ENCODE data around the gene AGBL1. TPM values are rescaled to one million over a fixed set of nuclear protein-coding genes. Genes with fewer than 3 reads are reported as not detected.

Gene AGBL1
- total and polyA plus RNA-seq, 2 experiments from 2014 or later = not detected

- Histone ChIP-seq H3K9ac (no peak overlapping the region), H3K4me3 (no peak overlapping the region), H3F3A (ENCODE audit: insufficient read depth) (no peaks in the 10 kb centered on the region), H3K9me2 (ENCODE audit: insufficient read depth) (no peaks in the 10 kb centered on the region), H3K27ac (no peak overlapping the region), H3K9me3 (ENCODE audit: low read depth) (no peaks in the 10 kb centered on the region), H3K79me2 (ENCODE audit: insufficient read depth) (no peaks in the 10 kb centered on the region), H3K4me1 (ENCODE audit: insufficient read depth) (no peaks in the 10 kb centered on the region), H3K27me3 (replicated peaks; ENCODE audit: insufficient read depth) (no peaks in the 10 kb centered on the region), H4K20me1 (ENCODE audit: insufficient read depth) (no peaks in the 10 kb centered on the region), H3K4me2 (ENCODE audit: unreplicated experiment) (no peak overlapping the region), H2AFZ (no peak overlapping the region), H3K36me3 (ENCODE audit: low read depth) (no peaks in the 10 kb centered on the region)
- WGBS, 2 experiments (ENCODE audit: low coverage in 1 of 2, low lambda C conversion rate in 2 of 2, missing lambda C conversion rate in 2 of 2) = 28 to 31% methylated on average over 1 of the region's 1 CpG
- in situ Hi-C loops (cut with MboI) = no loop called here
- TF ChIP-seq EZH2 (IDR thresholded peaks at IDR 0.05; ENCODE audit: insufficient read depth, poor library complexity, severe bottlenecking) = no peak
- TF ChIP-seq EZH2phosphoT487 (IDR thresholded peaks at IDR 0.05; ENCODE audit: insufficient read depth, low read depth) = no peak
- no peak for DNase-seq
Observed at GRCh38 chr15:86541540-86541939, 461.9 kb downstream of the AGBL1 start.

GRCh38 chr15:86550075-86550474, 470.4 kb downstream of the AGBL1 start:
- H3K4me3 ChIP-seq = no peak overlapping the region
- no peak for DNase-seq

GRCh38 chr15:86553108-86553507, 473.4 kb downstream of the AGBL1 start:
- Histone ChIP-seq H3K9me2 (ENCODE audit: insufficient read depth) (no peaks in the 10 kb centered on the region), H3K9ac (no peak overlapping the region), H3K27me3 (replicated peaks; ENCODE audit: insufficient read depth) (no peaks in the 10 kb centered on the region), H3K4me3 (no peak overlapping the region), H3K36me3 (ENCODE audit: low read depth) (no peaks in the 10 kb centered on the region), H3K4me1 (ENCODE audit: insufficient read depth) (no peaks in the 10 kb centered on the region), H3K4me2 (ENCODE audit: unreplicated experiment) (no peak overlapping the region), H2AFZ (no peak overlapping the region), H3K9me3 (ENCODE audit: low read depth) (no peaks in the 10 kb centered on the region), H3K79me2 (ENCODE audit: insufficient read depth) (no peaks in the 10 kb centered on the region), H4K20me1 (ENCODE audit: insufficient read depth) (no peaks in the 10 kb centered on the region), H3K27ac (no peak overlapping the region), H3F3A (ENCODE audit: insufficient read depth) (no peaks in the 10 kb centered on the region)
- DNase-seq = no peak
- in situ Hi-C loops (cut with MboI) = no loop called here
- TF ChIP-seq EZH2 (IDR thresholded peaks at IDR 0.05; ENCODE audit: insufficient read depth, poor library complexity, severe bottlenecking) (no peak), EZH2phosphoT487 (IDR thresholded peaks at IDR 0.05; ENCODE audit: insufficient read depth, low read depth) (no peak)
- WGBS, 2 experiments (ENCODE audit: low coverage in 1 of 2, low lambda C conversion rate in 2 of 2, missing lambda C conversion rate in 2 of 2) = 3 to 5% methylated on average over 1 of the region's 1 CpG

More at GRCh38 chr15:86550075-86550474, 470.4 kb downstream of the AGBL1 start:
- no peak for TF ChIP-seq EZH2phosphoT487 (IDR thresholded peaks at IDR 0.05; ENCODE audit: insufficient read depth, low read depth)
- TF ChIP-seq EZH2 (IDR thresholded peaks at IDR 0.05; ENCODE audit: insufficient read depth, poor library complexity, severe bottlenecking) = no peak
- H3F3A ChIP-seq (ENCODE audit: insufficient read depth) = no peaks in the 10 kb centered on the region
- no peaks in the 10 kb centered on the region for H3K4me1 ChIP-seq (ENCODE audit: insufficient read depth)
- in situ Hi-C loops (cut with MboI) = no loop called here
- no peaks in the 10 kb centered on the region for H3K27me3 ChIP-seq (replicated peaks; ENCODE audit: insufficient read depth)
- H3K9ac ChIP-seq = no peak overlapping the region
- H3K36me3 ChIP-seq (ENCODE audit: low read depth) = no peaks in the 10 kb centered on the region
- H4K20me1 ChIP-seq (ENCODE audit: insufficient read depth) = no peaks in the 10 kb centered on the region
- no peak overlapping the region for H3K4me2 ChIP-seq (ENCODE audit: unreplicated experiment)
- no peaks in the 10 kb centered on the region for H3K79me2 ChIP-seq (ENCODE audit: insufficient read depth)
- H2AFZ ChIP-seq = no peak overlapping the region
- WGBS, 2 experiments (ENCODE audit: low coverage in 1 of 2, low lambda C conversion rate in 2 of 2, missing lambda C conversion rate in 2 of 2) = 8 to 10% methylated on average over 1 of the region's 1 CpG
- no peaks in the 10 kb centered on the region for H3K9me2 ChIP-seq (ENCODE audit: insufficient read depth)
- H3K9me3 ChIP-seq (ENCODE audit: low read depth) = no peaks in the 10 kb centered on the region
- H3K27ac ChIP-seq = no peak overlapping the region

GRCh38 chr15:86555098-86555497, 475.4 kb downstream of the AGBL1 start:
- Histone ChIP-seq H3K4me2 (ENCODE audit: unreplicated experiment) (no peak overlapping the region), H4K20me1 (ENCODE audit: insufficient read depth) (no peaks in the 10 kb centered on the region), H3K9ac (no peak overlapping the region), H3K36me3 (ENCODE audit: low read depth) (no peaks in the 10 kb centered on the region), H3K4me3 (no peak overlapping the region), H3K79me2 (ENCODE audit: insufficient read depth) (no peaks in the 10 kb centered on the region), H3K27ac (no peak overlapping the region), H3F3A (ENCODE audit: insufficient read depth) (no peaks in the 10 kb centered on the region), H2AFZ (no peak overlapping the region), H3K9me3 (ENCODE audit: low read depth) (no peaks in the 10 kb centered on the region), H3K4me1 (ENCODE audit: insufficient read depth) (no peaks in the 10 kb centered on the region), H3K27me3 (replicated peaks; ENCODE audit: insufficient read depth) (no peaks in the 10 kb centered on the region), H3K9me2 (ENCODE audit: insufficient read depth) (no peaks in the 10 kb centered on the region)
- no peak for DNase-seq
- TF ChIP-seq EZH2phosphoT487 (IDR thresholded peaks at IDR 0.05; ENCODE audit: insufficient read depth, low read depth) (no peak), EZH2 (IDR thresholded peaks at IDR 0.05; ENCODE audit: insufficient read depth, poor library complexity, severe bottlenecking) (no peak)
- 8 to 21% methylated on average over 2 of the region's 2 CpGs for WGBS, 2 experiments (ENCODE audit: low coverage in 1 of 2, low lambda C conversion rate in 2 of 2, missing lambda C conversion rate in 2 of 2)
- in situ Hi-C loops (cut with MboI) = no loop called here

GRCh38 chr15:86555939-86556338, 476.3 kb downstream of the AGBL1 start:
- in situ Hi-C loops (cut with MboI) = no loop called here
- Histone ChIP-seq H3K27me3 (replicated peaks; ENCODE audit: insufficient read depth) (no peaks in the 10 kb centered on the region), H3K9ac (no peak overlapping the region), H3K4me1 (ENCODE audit: insufficient read depth) (no peaks in the 10 kb centered on the region), H3K27ac (no peak overlapping the region), H3F3A (ENCODE audit: insufficient read depth) (no peaks in the 10 kb centered on the region), H3K9me2 (ENCODE audit: insufficient read depth) (no peaks in the 10 kb centered on the region), H3K36me3 (ENCODE audit: low read depth) (no peaks in the 10 kb centered on the region), H4K20me1 (ENCODE audit: insufficient read depth) (no peaks in the 10 kb centered on the region), H3K4me3 (no peak overlapping the region), H3K79me2 (ENCODE audit: insufficient read depth) (no peaks in the 10 kb centered on the region), H2AFZ (no peak overlapping the region), H3K4me2 (ENCODE audit: unreplicated experiment) (no peak overlapping the region), H3K9me3 (ENCODE audit: low read depth) (no peaks in the 10 kb centered on the region)
- no peak for DNase-seq
- TF ChIP-seq EZH2 (IDR thresholded peaks at IDR 0.05; ENCODE audit: insufficient read depth, poor library complexity, severe bottlenecking) (no peak), EZH2phosphoT487 (IDR thresholded peaks at IDR 0.05; ENCODE audit: insufficient read depth, low read depth) (no peak)
- WGBS, 2 experiments (ENCODE audit: low coverage in 1 of 2, low lambda C conversion rate in 2 of 2, missing lambda C conversion rate in 2 of 2) = 5 to 6% methylated on average over 1 of the region's 1 CpG

All from GM23248 (cell line).